Measurements from ENCODE around the gene FUT4.

DNA sequence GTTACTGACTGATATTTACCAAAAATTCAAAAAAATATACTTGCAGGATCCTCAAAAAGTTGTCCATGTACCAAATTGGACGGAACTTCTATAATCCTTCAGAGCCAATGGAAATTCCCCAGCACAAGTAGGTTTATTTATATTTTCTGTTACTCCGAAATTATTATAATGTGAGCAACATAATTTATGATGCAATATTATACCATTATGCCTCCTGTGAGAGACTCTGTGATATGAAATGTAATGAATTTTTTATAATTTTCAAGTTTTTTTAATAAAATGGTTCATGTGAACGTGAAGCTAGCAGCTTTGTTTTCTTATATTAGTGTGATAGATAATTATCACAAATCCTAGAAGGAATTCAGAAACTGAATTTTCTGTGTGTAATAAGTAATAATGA lies 41.7 kb downstream of the FUT4 start:
- TF ChIP-seq, protein P1, sequence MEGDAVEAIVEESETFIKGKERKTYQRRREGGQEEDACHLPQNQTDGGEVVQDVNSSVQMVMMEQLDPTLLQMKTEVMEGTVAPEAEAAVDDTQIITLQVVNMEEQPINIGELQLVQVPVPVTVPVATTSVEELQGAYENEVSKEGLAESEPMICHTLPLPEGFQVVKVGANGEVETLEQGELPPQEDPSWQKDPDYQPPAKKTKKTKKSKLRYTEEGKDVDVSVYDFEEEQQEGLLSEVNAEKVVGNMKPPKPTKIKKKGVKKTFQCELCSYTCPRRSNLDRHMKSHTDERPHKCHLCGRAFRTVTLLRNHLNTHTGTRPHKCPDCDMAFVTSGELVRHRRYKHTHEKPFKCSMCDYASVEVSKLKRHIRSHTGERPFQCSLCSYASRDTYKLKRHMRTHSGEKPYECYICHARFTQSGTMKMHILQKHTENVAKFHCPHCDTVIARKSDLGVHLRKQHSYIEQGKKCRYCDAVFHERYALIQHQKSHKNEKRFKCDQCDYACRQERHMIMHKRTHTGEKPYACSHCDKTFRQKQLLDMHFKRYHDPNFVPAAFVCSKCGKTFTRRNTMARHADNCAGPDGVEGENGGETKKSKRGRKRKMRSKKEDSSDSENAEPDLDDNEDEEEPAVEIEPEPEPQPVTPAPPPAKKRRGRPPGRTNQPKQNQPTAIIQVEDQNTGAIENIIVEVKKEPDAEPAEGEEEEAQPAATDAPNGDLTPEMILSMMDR (IDR thresholded peaks at IDR 0.05): no peak
- no peak for TF ChIP-seq ZFX (IDR thresholded peaks at IDR 0.05; ENCODE audit: borderline replicate concordance)
